ENCODE measurements around the gene ATP6V1F.

Gene ATP6V1F

GRCh38 chr7:128835790-128836641 is 26.6 kb upstream of the ATP6V1F start:
- no peak for DNase-seq

GRCh38 chr7:128836729-128837348 is 25.8 kb upstream of the ATP6V1F start:
- no peak for DNase-seq

- DNase-seq, result no peak
Observed at GRCh38 chr7:128837521-128837921, 25.1 kb upstream of the ATP6V1F start.

GRCh38 chr7:128838109-128838779 is 24.4 kb upstream of the ATP6V1F start:
- DNase-seq, result no peak

GRCh38 chr7:128838981-128839731 is 23.5 kb upstream of the ATP6V1F start:
- DNase-seq, result no peak

GRCh38 chr7:128839751-128840177 is 22.9 kb upstream of the ATP6V1F start:
- DNase-seq, result no peak

- DNase-seq, result no peak
Observed at GRCh38 chr7:128840326-128841170, 22.1 kb upstream of the ATP6V1F start.

- no peak for DNase-seq
Observed at GRCh38 chr7:128841171-128841690, 21.4 kb upstream of the ATP6V1F start.

- DNase-seq, result peak; percentile 36
Observed at GRCh38 chr7:128841921-128842673, 20.6 kb upstream of the ATP6V1F start.

GRCh38 chr7:128842674-128843641 is 19.7 kb upstream of the ATP6V1F start:
- DNase-seq, result no peak

- no peak for DNase-seq
Observed at GRCh38 chr7:128843938-128844621, 18.6 kb upstream of the ATP6V1F start.

- DNase-seq, result no peak
Observed at GRCh38 chr7:128844777-128845311, 17.8 kb upstream of the ATP6V1F start.

GRCh38 chr7:128845475-128845874 is 17.2 kb upstream of the ATP6V1F start:
- no peak for DNase-seq

GRCh38 chr7:128845987-128846386 is 16.7 kb upstream of the ATP6V1F start:
- DNase-seq, result no peak

GRCh38 chr7:128846781-128847444 is 15.7 kb upstream of the ATP6V1F start:
- no peak for DNase-seq

GRCh38 chr7:128847721-128848211 is 14.9 kb upstream of the ATP6V1F start:
- no peak for DNase-seq

GRCh38 chr7:128848289-128849155 is 14.1 kb upstream of the ATP6V1F start:
- no peak for DNase-seq

Measured in CD4-positive, alpha-beta T cell treated with Interleukin-15 for 1 hour (primary cell).